SK-N-MC (cell line): ENCODE results near the gene KCNH3.

Source experiments
- EZH2 ChIP-seq: fragments of 200-600 bp; sonication (generic); IDR thresholded peaks from one replicate; pipeline ENCODE4 v1.6.1; 2017; ENCODE audit warnings: antibody characterized with exemption
- FOXP2 ChIP-seq: optimal IDR thresholded peaks from 2 replicates; pipeline ENCODE3; 2011; ENCODE audit warnings: mild to moderate bottlenecking, moderate library complexity; ENCODE audit not compliant: insufficient read depth; ENCODE audit errors: extremely low read length, control extremely low read depth
- POLR2AphosphoS5 ChIP-seq: IDR thresholded peaks from 2 replicates; pipeline ENCODE4 v1.6.1; 2012; ENCODE audit warnings: mild to moderate bottlenecking, low read depth, low read length, borderline replicate concordance

- TF ChIP-seq POLR2AphosphoS5 = no peak
- TF ChIP-seq EZH2 = no peak
- no peak for TF ChIP-seq FOXP2
Measured at GRCh38 chr12:49560695-49561094, 21.9 kb downstream of the KCNH3 start.
